Glutamatergic neuron (in vitro differentiated cells): Measurements from ENCODE around the gene CHCHD10. TPM values are rescaled to one million over a fixed set of nuclear protein-coding genes. Genes with fewer than 3 reads are reported as not detected.
A peak's percentile ranks its signal among the peaks of the same experiment; 100 is the strongest.

Source experiments
- DNase-seq: peaks from one replicate; pipeline ENCODE4 v3.0.0; 2022
- H3K27ac Mint-ChIP-seq: one replicate; pipeline ENCODE4 v1.8.0; 2020; ENCODE audit warnings: mild to moderate bottlenecking, mixed read lengths, inconsistent platforms; ENCODE audit not compliant: unreplicated experiment
- H3K27me3 Mint-ChIP-seq: one replicate; pipeline ENCODE4 v1.8.0; 2020; ENCODE audit warnings: mild to moderate bottlenecking, moderate library complexity, mixed read lengths, inconsistent platforms; ENCODE audit not compliant: unreplicated experiment
- H3K36me3 Mint-ChIP-seq: one replicate; pipeline ENCODE4 v1.8.0; 2020; ENCODE audit warnings: mild to moderate bottlenecking, mixed read lengths, inconsistent platforms; ENCODE audit not compliant: unreplicated experiment
- H3K4me1 Mint-ChIP-seq: one replicate; pipeline ENCODE4 v1.8.0; 2020; ENCODE audit warnings: mild to moderate bottlenecking, low read depth, mixed read lengths, inconsistent platforms; ENCODE audit not compliant: unreplicated experiment
- H3K4me3 Mint-ChIP-seq: one replicate; pipeline ENCODE4 v1.8.0; 2020; ENCODE audit warnings: mild to moderate bottlenecking, mixed read lengths, inconsistent platforms; ENCODE audit not compliant: unreplicated experiment
- H3K9me3 Mint-ChIP-seq: one replicate; pipeline ENCODE4 v1.8.0; 2020; ENCODE audit warnings: mild to moderate bottlenecking, moderate library complexity, mixed read lengths, inconsistent platforms; ENCODE audit not compliant: unreplicated experiment
- total RNA-seq: library from RNA; stranded (reverse); fragmentation: NEBNext Ultra II Directional; extraction: Animal tissue kit (Norgen Biotek cat#: 25700); gene quantifications from one replicate; pipeline ENCODE4 v1.2.1, GENCODE V29; 2021; ENCODE audit not compliant: unreplicated experiment
- TF ChIP-seq, protein P1 (sequence below): fragments of 200-600 bp; sonication (generic); IDR thresholded peaks from one replicate; pipeline ENCODE4 v1.5.0; 2021; ENCODE audit not compliant: partially characterized antibody, unreplicated experiment

The CHCHD10 gene
- total RNA-seq, 1 donor from 2014 or later: 35.9 TPM

DNA sequence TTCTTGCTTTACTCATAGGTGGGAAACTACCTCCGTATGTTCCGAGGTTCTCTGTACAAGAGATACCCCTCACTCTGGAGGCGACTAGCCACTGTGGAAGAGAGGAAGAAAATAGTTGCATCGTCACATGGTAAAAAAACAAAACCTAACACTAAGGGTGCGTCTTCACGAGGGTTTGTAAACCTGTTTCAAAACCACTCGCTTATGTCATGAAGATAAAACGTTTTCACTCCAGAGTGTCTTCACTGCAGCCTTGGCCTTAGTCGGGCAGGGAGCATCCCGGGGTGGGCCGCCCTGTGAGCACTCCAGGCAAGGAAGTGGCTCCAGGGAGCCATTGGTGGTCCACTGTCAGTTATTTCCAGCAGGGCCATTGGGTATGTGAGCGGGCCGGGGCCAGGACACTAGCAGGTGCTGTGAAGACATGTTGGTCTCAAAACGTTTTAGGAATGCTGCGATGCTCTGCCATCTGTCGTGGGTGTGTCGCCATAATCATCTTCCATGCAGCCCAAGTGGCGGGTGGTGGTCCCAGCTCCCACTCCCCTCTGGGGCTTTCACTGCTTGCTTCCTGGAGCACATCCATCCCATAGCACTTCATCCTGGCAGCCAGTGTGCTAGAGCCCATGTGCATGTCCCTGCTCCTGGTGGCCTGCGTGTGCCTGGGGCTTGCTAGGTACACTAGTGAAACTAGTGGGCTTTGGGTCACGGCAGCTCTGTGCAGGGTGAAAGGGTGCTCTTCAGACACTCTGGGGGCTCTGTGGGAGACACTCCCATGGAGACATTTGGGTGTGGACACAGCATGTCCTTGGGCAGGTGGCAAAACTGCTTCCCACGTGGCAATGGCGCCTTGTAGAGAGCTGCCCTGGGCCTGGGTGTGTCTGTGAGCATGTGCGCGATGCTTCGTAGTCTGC lies 24.2 kb upstream of the CHCHD10 start:
- H3K9me3 Mint-ChIP-seq: peaks cover 11% of the 10 kb centered on the region
- H3K27ac Mint-ChIP-seq: peak overlapping the region; percentile 77
- peak overlapping the region; percentile 57 for H3K4me3 Mint-ChIP-seq
- no peak for DNase-seq
- peaks cover 43% of the 10 kb centered on the region for H3K4me1 Mint-ChIP-seq
- TF ChIP-seq, protein P1, sequence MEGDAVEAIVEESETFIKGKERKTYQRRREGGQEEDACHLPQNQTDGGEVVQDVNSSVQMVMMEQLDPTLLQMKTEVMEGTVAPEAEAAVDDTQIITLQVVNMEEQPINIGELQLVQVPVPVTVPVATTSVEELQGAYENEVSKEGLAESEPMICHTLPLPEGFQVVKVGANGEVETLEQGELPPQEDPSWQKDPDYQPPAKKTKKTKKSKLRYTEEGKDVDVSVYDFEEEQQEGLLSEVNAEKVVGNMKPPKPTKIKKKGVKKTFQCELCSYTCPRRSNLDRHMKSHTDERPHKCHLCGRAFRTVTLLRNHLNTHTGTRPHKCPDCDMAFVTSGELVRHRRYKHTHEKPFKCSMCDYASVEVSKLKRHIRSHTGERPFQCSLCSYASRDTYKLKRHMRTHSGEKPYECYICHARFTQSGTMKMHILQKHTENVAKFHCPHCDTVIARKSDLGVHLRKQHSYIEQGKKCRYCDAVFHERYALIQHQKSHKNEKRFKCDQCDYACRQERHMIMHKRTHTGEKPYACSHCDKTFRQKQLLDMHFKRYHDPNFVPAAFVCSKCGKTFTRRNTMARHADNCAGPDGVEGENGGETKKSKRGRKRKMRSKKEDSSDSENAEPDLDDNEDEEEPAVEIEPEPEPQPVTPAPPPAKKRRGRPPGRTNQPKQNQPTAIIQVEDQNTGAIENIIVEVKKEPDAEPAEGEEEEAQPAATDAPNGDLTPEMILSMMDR: no peak
- H3K36me3 Mint-ChIP-seq: peaks cover 10% of the 10 kb centered on the region
- H3K27me3 Mint-ChIP-seq: no peaks in the 10 kb centered on the region

DNA sequence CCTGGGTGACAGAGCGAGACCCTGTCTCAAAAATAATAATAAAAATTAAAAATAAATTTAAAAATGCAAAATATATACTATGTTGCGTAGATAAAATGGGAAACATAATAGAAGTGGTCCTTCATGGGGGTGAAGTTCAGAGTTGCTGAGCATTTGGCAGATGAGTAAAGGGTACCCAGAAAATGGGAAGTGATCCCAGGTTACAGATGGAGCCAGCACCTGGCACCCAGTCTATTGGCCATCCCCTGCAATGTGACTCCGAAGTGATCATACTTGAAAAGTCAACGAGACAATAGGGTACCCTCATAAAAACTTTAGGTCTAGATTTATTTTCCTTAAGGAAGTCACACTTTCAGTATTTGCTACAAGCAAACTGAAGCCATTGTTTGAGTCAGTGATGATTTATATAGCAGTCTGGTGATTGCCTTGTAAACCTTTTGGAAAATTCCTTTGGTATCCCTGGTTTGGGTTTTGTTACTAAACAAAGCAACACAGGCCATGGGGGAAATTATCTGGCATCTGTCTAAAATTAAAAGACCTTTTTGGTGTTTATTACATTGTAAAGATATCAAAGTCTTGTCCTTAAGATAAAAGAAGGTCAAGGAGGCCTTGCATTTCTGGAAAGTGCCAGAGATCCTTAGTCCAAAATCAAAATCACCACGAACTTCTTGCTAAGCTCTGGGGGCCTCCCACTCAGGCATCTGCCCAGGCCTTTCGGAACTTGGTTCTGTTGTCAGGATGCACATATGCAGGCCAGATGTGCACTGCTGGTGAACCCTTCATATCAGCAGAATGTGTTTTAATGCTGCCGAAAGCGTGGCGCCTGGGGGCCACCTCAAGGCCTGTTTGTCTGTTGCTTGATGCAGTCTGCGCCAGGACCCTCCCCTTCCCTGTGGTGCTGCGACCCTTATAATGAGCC lies 23.3 kb upstream of the CHCHD10 start:
- no peak for DNase-seq
- H3K36me3 Mint-ChIP-seq: peaks cover 10% of the 10 kb centered on the region
- H3K27ac Mint-ChIP-seq: peak overlapping the region; percentile 77
- peaks cover 2% of the 10 kb centered on the region for H3K27me3 Mint-ChIP-seq
- TF ChIP-seq, protein P1: no peak
- peaks cover 42% of the 10 kb centered on the region for H3K4me1 Mint-ChIP-seq
- H3K9me3 Mint-ChIP-seq: peaks cover 10% of the 10 kb centered on the region
- peak overlapping the region; percentile 57 for H3K4me3 Mint-ChIP-seq

DNA sequence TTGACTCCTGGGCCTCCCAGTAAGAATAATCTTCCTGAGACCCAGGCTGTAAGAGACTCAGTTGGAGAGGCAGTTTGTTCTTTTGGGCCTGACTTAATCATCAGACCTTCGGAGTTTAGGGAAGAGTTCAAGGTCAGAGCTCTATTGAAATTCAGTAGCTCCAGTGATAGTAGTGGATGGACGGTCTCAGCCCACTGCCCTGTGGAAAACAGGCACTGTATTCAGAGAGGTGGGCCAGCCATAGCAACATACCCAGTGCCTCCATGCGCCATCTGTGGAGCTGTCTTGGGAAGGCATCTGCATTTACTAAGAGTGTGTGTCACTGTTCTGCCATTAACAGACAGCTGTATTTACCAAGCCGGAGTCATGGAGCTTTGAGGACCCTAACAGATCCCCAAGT lies 21.9 kb upstream of the CHCHD10 start:
- H3K4me3 Mint-ChIP-seq: peak overlapping the region; percentile 71
- H3K4me1 Mint-ChIP-seq: peaks cover 40% of the 10 kb centered on the region
- peaks cover 2% of the 10 kb centered on the region for H3K27me3 Mint-ChIP-seq
- H3K27ac Mint-ChIP-seq: peak overlapping the region; percentile 87
- TF ChIP-seq, protein P1: no peak
- peaks cover 8% of the 10 kb centered on the region for H3K9me3 Mint-ChIP-seq
- H3K36me3 Mint-ChIP-seq: peaks cover 10% of the 10 kb centered on the region
- no peak for DNase-seq

DNA sequence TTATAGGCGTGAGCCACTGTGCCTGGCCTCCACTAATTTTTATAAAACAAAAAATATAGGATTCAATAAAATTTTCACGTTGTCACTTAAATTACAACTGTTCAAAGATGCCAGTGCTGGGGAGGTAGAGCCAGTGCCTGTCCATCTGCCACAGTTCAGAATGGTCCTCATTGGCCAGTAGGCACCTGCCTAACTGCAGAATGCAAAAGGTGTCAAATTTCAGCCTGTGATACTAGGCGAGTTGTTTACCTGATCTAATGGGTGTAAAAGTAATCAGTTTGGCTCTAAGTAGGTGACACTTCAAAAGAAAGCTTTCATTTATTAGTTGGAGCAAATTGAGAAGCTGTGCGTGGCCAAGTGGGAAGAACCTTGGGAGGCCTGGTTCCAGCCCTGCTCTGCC lies 21.3 kb upstream of the CHCHD10 start:
- H3K4me1 Mint-ChIP-seq: peaks cover 40% of the 10 kb centered on the region
- TF ChIP-seq, protein P1: no peak
- H3K4me3 Mint-ChIP-seq: peak overlapping the region; percentile 71
- peaks cover 8% of the 10 kb centered on the region for H3K9me3 Mint-ChIP-seq
- peaks cover 10% of the 10 kb centered on the region for H3K36me3 Mint-ChIP-seq
- peaks cover 2% of the 10 kb centered on the region for H3K27me3 Mint-ChIP-seq
- peak overlapping the region; percentile 87 for H3K27ac Mint-ChIP-seq
- DNase-seq: no peak
